Glutamatergic neuron (in vitro differentiated cells): ENCODE measurements around the gene LBH. TPM values are rescaled to one million over a fixed set of nuclear protein-coding genes. Genes with fewer than 3 reads are reported as not detected.

ENCODE experiments used
- DNase-seq: peaks from one replicate; pipeline ENCODE4 v3.0.0; 2022
- H3K27ac Mint-ChIP-seq: one replicate; pipeline ENCODE4 v1.8.0; 2020; ENCODE audit warnings: mild to moderate bottlenecking, mixed read lengths, inconsistent platforms; ENCODE audit not compliant: unreplicated experiment
- H3K27me3 Mint-ChIP-seq: one replicate; pipeline ENCODE4 v1.8.0; 2020; ENCODE audit warnings: mild to moderate bottlenecking, moderate library complexity, mixed read lengths, inconsistent platforms; ENCODE audit not compliant: unreplicated experiment
- H3K36me3 Mint-ChIP-seq: one replicate; pipeline ENCODE4 v1.8.0; 2020; ENCODE audit warnings: mild to moderate bottlenecking, mixed read lengths, inconsistent platforms; ENCODE audit not compliant: unreplicated experiment
- H3K4me1 Mint-ChIP-seq: one replicate; pipeline ENCODE4 v1.8.0; 2020; ENCODE audit warnings: mild to moderate bottlenecking, low read depth, mixed read lengths, inconsistent platforms; ENCODE audit not compliant: unreplicated experiment
- H3K4me3 Mint-ChIP-seq: one replicate; pipeline ENCODE4 v1.8.0; 2020; ENCODE audit warnings: mild to moderate bottlenecking, mixed read lengths, inconsistent platforms; ENCODE audit not compliant: unreplicated experiment
- H3K9me3 Mint-ChIP-seq: one replicate; pipeline ENCODE4 v1.8.0; 2020; ENCODE audit warnings: mild to moderate bottlenecking, moderate library complexity, mixed read lengths, inconsistent platforms; ENCODE audit not compliant: unreplicated experiment
- total RNA-seq: library from RNA; stranded (reverse); fragmentation: NEBNext Ultra II Directional; extraction: Animal tissue kit (Norgen Biotek cat#: 25700); gene quantifications from one replicate; pipeline ENCODE4 v1.2.1, GENCODE V29; 2021; ENCODE audit not compliant: unreplicated experiment
- TF ChIP-seq, protein P1 (sequence below): fragments of 200-600 bp; sonication (generic); IDR thresholded peaks from one replicate; pipeline ENCODE4 v1.5.0; 2021; ENCODE audit not compliant: partially characterized antibody, unreplicated experiment

Gene LBH
- total RNA-seq, 1 donor from 2014 or later = 112 TPM

DNA sequence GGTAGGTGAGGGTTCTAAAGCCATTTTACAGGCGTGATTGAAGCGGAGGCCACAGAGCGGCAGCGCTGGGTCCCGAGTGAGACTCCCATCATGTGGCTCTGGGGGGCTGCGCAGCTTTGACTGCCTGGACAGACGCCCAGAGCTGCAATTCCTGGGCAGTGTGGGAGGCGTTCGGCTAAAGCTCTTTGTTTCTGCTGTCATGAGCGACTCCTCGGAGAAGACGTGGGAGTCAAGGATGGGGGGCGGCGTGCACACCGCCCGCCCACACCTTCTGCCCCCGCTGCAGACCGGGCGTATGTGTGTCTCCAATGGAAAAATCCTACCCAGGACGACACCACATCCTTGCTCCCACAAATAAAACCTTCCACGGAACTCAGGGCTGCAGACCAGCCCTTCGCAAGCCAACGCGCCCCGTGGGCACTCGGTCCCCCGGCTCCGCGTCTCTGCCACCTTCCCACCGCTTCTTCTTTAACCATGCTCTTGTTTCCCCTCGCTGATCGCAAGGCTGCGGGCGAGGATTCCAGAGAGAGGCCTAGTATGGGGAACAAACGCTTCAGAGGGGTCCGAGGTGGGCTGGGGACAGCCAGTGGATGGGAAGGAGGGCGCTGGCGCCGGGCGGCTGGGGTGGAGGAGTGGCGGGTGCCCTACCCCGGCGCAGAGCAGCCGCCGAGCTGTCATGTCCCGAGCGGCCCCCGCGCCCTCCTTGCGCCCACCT, 680 bp upstream of the LBH start:
- H3K4me3 Mint-ChIP-seq = peak overlapping the region; percentile 92
- peaks cover 7% of the 10 kb centered on the region for H3K36me3 Mint-ChIP-seq
- peak; percentile 68 for DNase-seq
- TF ChIP-seq, protein P1, sequence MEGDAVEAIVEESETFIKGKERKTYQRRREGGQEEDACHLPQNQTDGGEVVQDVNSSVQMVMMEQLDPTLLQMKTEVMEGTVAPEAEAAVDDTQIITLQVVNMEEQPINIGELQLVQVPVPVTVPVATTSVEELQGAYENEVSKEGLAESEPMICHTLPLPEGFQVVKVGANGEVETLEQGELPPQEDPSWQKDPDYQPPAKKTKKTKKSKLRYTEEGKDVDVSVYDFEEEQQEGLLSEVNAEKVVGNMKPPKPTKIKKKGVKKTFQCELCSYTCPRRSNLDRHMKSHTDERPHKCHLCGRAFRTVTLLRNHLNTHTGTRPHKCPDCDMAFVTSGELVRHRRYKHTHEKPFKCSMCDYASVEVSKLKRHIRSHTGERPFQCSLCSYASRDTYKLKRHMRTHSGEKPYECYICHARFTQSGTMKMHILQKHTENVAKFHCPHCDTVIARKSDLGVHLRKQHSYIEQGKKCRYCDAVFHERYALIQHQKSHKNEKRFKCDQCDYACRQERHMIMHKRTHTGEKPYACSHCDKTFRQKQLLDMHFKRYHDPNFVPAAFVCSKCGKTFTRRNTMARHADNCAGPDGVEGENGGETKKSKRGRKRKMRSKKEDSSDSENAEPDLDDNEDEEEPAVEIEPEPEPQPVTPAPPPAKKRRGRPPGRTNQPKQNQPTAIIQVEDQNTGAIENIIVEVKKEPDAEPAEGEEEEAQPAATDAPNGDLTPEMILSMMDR = no peak
- H3K27me3 Mint-ChIP-seq = peaks cover 12% of the 10 kb centered on the region
- H3K9me3 Mint-ChIP-seq = peaks cover 13% of the 10 kb centered on the region
- H3K27ac Mint-ChIP-seq = peak overlapping the region; percentile 91
- peaks cover 19% of the 10 kb centered on the region for H3K4me1 Mint-ChIP-seq

DNA sequence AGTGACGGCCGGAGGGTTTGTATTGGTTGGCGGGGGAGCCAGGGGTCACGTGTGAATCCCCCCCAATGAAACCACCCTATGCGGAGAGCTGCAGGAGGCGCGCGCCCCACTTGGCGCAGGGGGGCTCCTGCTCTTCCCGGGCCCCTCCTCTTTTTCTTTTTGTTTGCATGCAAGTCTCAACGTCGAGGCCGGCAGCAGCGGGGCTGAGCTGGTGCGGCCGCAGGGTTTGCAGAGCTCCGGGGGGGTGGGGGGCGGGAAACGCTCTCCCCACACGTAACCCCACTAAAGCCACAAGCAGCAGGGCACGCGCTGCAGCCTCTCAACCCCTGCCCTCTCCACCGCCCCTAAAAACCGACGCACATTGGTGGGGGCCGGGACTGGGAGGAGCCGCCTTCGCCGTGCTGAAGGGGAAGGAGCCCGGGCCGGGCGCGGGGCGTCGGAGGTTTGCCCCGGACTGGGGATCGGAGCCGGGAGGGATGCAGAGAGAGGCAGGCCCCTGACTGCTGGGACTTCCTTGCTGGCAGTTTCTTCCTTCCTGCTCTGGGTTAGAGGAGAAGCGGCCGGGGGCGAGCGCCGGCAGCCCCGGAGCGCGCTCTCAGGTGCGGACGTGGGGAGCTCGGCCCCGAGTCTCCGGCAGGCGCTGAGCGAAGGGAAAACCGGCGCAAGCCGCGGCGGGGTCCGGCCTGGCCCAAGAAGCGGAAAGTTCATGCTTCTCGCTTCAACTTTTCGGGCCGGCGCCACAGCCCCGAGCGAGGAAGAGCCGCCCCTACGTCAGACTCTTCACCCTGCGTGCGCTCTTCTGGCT, 864 bp downstream of the LBH start:
- H3K4me3 Mint-ChIP-seq = peak overlapping the region; percentile 88
- peak; percentile 74 for DNase-seq
- H3K36me3 Mint-ChIP-seq = peaks cover 7% of the 10 kb centered on the region
- TF ChIP-seq, protein P1 = no peak
- peaks cover 13% of the 10 kb centered on the region for H3K9me3 Mint-ChIP-seq
- peaks cover 21% of the 10 kb centered on the region for H3K4me1 Mint-ChIP-seq
- peak overlapping the region; percentile 79 for H3K27ac Mint-ChIP-seq
- H3K27me3 Mint-ChIP-seq = peaks cover 14% of the 10 kb centered on the region

DNA sequence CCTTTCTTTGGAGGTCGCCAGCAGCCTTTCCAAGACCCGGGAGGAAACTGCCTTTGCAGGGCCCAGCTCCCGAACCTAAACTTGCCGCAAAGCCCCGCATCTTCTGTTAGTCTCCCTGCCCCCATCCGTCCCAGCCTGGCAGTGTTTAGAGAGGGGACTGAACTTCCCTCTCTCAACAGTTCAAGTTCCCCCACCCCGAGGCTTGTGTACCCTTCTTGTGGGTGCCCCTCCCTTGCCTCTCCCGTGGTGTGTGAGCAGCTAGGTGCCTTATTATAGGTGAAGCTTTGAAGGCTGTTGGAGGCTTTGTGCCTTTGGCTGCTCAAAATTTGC, 1.4 kb downstream of the LBH start:
- Mint-ChIP-seq H3K27me3 (peaks cover 14% of the 10 kb centered on the region), H3K36me3 (peaks cover 7% of the 10 kb centered on the region), H3K4me3 (peak overlapping the region; percentile 88), H3K9me3 (peaks cover 13% of the 10 kb centered on the region), H3K4me1 (peaks cover 23% of the 10 kb centered on the region), H3K27ac (peak overlapping the region; percentile 79)
- DNase-seq = no peak
- TF ChIP-seq, protein P1 = no peak

DNA sequence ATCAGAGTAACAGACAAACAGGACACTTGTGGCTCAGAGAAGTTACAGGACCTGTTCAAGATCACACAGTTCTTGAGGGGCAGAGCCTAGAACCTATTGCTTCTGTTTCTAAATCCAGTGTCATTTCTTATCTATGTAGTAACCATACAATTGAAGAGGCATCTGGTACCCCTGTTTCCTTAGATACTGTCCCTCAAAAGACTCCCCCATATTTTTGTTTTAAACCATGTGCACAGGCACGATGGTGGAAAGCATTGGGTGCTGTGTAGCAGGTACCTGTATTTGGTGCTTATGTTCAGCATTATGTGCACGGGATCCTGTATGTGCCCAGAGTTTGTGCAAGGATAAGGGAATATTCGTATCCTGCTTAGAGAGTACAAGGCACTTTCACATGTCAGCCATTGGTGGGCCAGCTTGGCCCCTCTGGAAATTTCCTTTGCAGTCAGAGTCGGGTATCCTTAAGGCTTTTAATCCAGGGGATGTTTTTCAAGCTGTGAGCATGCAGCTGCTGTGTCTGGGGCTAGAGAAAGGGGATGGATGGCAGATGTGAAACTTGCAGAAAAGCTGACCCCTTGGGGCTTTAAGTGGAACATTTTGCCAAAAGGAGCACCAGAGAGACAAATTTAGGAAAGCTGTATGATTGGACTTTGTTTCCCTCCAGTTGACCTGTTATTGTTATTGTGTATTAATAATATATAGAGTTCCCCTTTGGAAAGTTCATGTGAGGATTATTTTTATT, 2.1 kb downstream of the LBH start:
- peak overlapping the region; percentile 79 for H3K27ac Mint-ChIP-seq

More for the DNA sequence above, 2.1 kb downstream of the LBH start:
- H3K4me1 Mint-ChIP-seq = peaks cover 26% of the 10 kb centered on the region
- peaks cover 14% of the 10 kb centered on the region for H3K27me3 Mint-ChIP-seq
- no peak for DNase-seq
- TF ChIP-seq, protein P1 = no peak
- H3K36me3 Mint-ChIP-seq = peaks cover 7% of the 10 kb centered on the region
- peaks cover 13% of the 10 kb centered on the region for H3K9me3 Mint-ChIP-seq
- H3K4me3 Mint-ChIP-seq = peak overlapping the region; percentile 88
